GM18511 (cell line): ENCODE measurements around the gene JAKMIP1.
A peak's percentile ranks its signal among the peaks of the same experiment; 100 is the strongest.
"Not testable (repeated sequence)": the region's sequence is repeated elsewhere in the genome, so short reads cannot be mapped to it uniquely, and the experiment has no call there.

Source experiments
- ATAC-seq: cut with Tn5 transposase; IDR thresholded peaks from one replicate; pipeline ENCODE4 v1.9.1; 2021; ENCODE audit warnings: mild to moderate bottlenecking, moderate library complexity; ENCODE audit not compliant: unreplicated experiment

Gene JAKMIP1

GRCh38 chr4:6150046-6150735 lies 50.2 kb downstream of the JAKMIP1 start:
- ATAC-seq = no peak

GRCh38 chr4:6148506-6149205 lies 51.7 kb downstream of the JAKMIP1 start:
- no peak for ATAC-seq

- no peak for ATAC-seq
Observed at GRCh38 chr4:6147441-6147840, 52.9 kb downstream of the JAKMIP1 start.

- ATAC-seq = no peak
Observed at GRCh38 chr4:6143603-6144181, 56.7 kb downstream of the JAKMIP1 start.

GRCh38 chr4:6142935-6143602 lies 57.3 kb downstream of the JAKMIP1 start:
- ATAC-seq = no peak

- no peak for ATAC-seq
Observed at GRCh38 chr4:6142511-6142910, 57.8 kb downstream of the JAKMIP1 start.

GRCh38 chr4:6141554-6141953 lies 58.8 kb downstream of the JAKMIP1 start:
- no peak for ATAC-seq

- ATAC-seq = not testable (repeated sequence)
Observed at GRCh38 chr4:6141021-6141420, 59.3 kb downstream of the JAKMIP1 start.

GRCh38 chr4:6137747-6138135 lies 62.6 kb downstream of the JAKMIP1 start:
- ATAC-seq = no peak

- ATAC-seq = no peak
Observed at GRCh38 chr4:6137027-6137746, 63.2 kb downstream of the JAKMIP1 start.

- peak; percentile 94 for ATAC-seq
Observed at GRCh38 chr4:6134612-6135220, 65.6 kb downstream of the JAKMIP1 start.

- ATAC-seq = no peak
Observed at GRCh38 chr4:6132716-6133115, 67.6 kb downstream of the JAKMIP1 start.

GRCh38 chr4:6128221-6128850 lies 72.0 kb downstream of the JAKMIP1 start:
- ATAC-seq = no peak

GRCh38 chr4:6126971-6127745 lies 73.2 kb downstream of the JAKMIP1 start:
- no peak for ATAC-seq

GRCh38 chr4:6125103-6125651 lies 75.2 kb downstream of the JAKMIP1 start:
- ATAC-seq = no peak

- no peak for ATAC-seq
Observed at GRCh38 chr4:6124386-6125102, 75.8 kb downstream of the JAKMIP1 start.

GRCh38 chr4:6123976-6124375 lies 76.4 kb downstream of the JAKMIP1 start:
- ATAC-seq = no peak

GRCh38 chr4:6123541-6123940 lies 76.8 kb downstream of the JAKMIP1 start:
- no peak for ATAC-seq
